Progenitor cell of endocrine pancreas (in vitro differentiated cells): ENCODE data around the gene TMEM184B. TPM values are rescaled to one million over a fixed set of nuclear protein-coding genes. Genes with fewer than 3 reads are reported as not detected.

Experiments used
- DNase-seq: peaks from one replicate; pipeline ENCODE4 v3.0.0; 2021; ENCODE audit warnings: low spot score; ENCODE audit not compliant: unreplicated experiment
- H3K27ac Mint-ChIP-seq: 2 replicates; pipeline ENCODE4 v1.8.0; 2021; ENCODE audit warnings: mild to moderate bottlenecking, moderate library complexity, mixed read lengths
- H3K27me3 Mint-ChIP-seq: 2 replicates; pipeline ENCODE4 v1.8.0; 2021; ENCODE audit warnings: mixed read lengths
- H3K36me3 Mint-ChIP-seq: 2 replicates; pipeline ENCODE4 v1.8.0; 2022; ENCODE audit warnings: mixed read lengths; ENCODE audit not compliant: insufficient read depth
- H3K4me1 Mint-ChIP-seq: 2 replicates; pipeline ENCODE4 v1.8.0; 2021; ENCODE audit warnings: low read depth, mixed read lengths
- H3K4me3 Mint-ChIP-seq: 2 replicates; pipeline ENCODE4 v1.8.0; 2021; ENCODE audit warnings: low read depth, mild to moderate bottlenecking, moderate library complexity, mixed read lengths
- H3K9me3 Mint-ChIP-seq: 2 replicates; pipeline ENCODE4 v1.8.0; 2021; ENCODE audit warnings: low read depth, mixed read lengths
- total RNA-seq: library from RNA; stranded (reverse); gene quantifications from 2 replicates; pipeline ENCODE4 v1.2.1, GENCODE V29; 2021
- TF ChIP-seq, protein P1 (sequence below): fragments of 200-600 bp; sonication (generic); IDR thresholded peaks from one replicate; pipeline ENCODE4 v1.5.0; 2021; ENCODE audit warnings: antibody characterized with exemption, mild to moderate bottlenecking; ENCODE audit not compliant: unreplicated experiment

Gene TMEM184B
- total RNA-seq, 1 donor from 2014 or later, result 71.7 TPM

GRCh38 chr22:38215156-38216038 is 57.4 kb downstream of the TMEM184B start:
- no peak overlapping the region for H3K4me3 Mint-ChIP-seq
- peaks cover 22% of the 10 kb centered on the region for H3K27me3 Mint-ChIP-seq
- H3K27ac Mint-ChIP-seq, result peak overlapping the region; percentile 87

DNA sequence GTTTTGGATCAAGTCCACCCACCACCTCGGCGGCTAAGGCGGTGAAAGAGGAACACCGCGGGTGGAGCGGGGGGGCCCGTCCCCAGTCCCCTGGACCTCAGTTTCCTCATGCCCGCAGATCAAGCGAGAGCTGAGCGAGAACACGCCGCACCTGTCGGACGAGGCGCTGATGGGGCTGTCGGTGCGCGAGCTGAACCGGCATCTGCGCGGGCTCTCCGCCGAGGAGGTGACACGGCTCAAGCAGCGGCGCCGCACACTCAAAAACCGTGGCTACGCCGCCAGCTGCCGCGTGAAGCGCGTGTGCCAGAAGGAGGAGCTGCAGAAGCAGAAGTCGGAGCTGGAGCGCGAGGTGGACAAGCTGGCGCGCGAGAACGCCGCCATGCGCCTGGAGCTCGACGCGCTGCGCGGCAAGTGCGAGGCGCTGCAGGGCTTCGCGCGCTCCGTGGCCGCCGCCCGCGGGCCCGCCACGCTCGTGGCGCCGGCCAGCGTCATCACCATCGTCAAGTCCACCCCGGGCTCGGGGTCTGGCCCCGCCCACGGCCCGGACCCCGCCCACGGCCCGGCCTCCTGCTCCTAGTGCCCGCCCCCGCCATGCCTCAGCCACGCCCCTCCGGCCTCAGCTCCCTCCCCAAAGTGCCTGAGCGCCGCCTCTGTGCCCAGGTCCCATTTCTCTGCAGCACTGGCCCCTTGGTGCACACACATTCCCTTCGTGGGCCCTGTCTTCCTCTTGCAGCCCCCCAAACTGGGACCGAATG is 58.3 kb downstream of the TMEM184B start:
- Mint-ChIP-seq H3K27ac (peak overlapping the region; percentile 37), H3K27me3 (peaks cover 22% of the 10 kb centered on the region), H3K36me3 (peaks cover 3% of the 10 kb centered on the region), H3K9me3 (no peaks in the 10 kb centered on the region), H3K4me1 (peaks cover 19% of the 10 kb centered on the region), H3K4me3 (peak overlapping the region; percentile 33)
- DNase-seq, result peak; percentile 44
- TF ChIP-seq, protein P1, sequence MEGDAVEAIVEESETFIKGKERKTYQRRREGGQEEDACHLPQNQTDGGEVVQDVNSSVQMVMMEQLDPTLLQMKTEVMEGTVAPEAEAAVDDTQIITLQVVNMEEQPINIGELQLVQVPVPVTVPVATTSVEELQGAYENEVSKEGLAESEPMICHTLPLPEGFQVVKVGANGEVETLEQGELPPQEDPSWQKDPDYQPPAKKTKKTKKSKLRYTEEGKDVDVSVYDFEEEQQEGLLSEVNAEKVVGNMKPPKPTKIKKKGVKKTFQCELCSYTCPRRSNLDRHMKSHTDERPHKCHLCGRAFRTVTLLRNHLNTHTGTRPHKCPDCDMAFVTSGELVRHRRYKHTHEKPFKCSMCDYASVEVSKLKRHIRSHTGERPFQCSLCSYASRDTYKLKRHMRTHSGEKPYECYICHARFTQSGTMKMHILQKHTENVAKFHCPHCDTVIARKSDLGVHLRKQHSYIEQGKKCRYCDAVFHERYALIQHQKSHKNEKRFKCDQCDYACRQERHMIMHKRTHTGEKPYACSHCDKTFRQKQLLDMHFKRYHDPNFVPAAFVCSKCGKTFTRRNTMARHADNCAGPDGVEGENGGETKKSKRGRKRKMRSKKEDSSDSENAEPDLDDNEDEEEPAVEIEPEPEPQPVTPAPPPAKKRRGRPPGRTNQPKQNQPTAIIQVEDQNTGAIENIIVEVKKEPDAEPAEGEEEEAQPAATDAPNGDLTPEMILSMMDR, result peak; percentile 14

More at GRCh38 chr22:38215156-38216038, 57.4 kb downstream of the TMEM184B start:
- TF ChIP-seq, protein P1, result no peak
- DNase-seq, result no peak
- peaks cover 3% of the 10 kb centered on the region for H3K36me3 Mint-ChIP-seq
- peaks cover 19% of the 10 kb centered on the region for H3K4me1 Mint-ChIP-seq
- H3K9me3 Mint-ChIP-seq, result no peaks in the 10 kb centered on the region

DNA sequence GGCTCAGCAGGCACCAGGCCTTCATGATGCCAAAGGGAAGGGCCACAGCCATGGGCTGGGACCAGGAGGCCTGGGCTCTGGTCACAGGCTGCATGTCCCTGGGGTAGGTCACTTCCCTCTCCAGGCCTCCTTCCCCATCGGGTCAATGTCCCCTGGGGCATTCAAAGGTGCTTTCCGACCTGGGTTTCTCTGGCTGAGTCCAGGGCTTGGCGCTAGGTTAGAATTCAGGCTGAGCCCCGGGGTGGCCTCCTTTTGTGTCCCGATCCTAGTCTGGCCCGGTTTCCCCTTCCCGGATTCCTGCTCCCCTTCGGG is 58.9 kb downstream of the TMEM184B start:
- no peak overlapping the region for H3K4me3 Mint-ChIP-seq

GRCh38 chr22:38213319-38213989 is 59.4 kb downstream of the TMEM184B start:
- Mint-ChIP-seq H3K27me3 (peaks cover 22% of the 10 kb centered on the region), H3K36me3 (peaks cover 3% of the 10 kb centered on the region), H3K4me3 (peak overlapping the region; percentile 2), H3K4me1 (peaks cover 10% of the 10 kb centered on the region), H3K9me3 (no peaks in the 10 kb centered on the region), H3K27ac (no peak overlapping the region)
- TF ChIP-seq, protein P1, result no peak
- no peak for DNase-seq

More for the DNA sequence above, 58.9 kb downstream of the TMEM184B start:
- Mint-ChIP-seq H3K36me3 (peaks cover 3% of the 10 kb centered on the region), H3K27ac (no peak overlapping the region), H3K4me1 (peaks cover 13% of the 10 kb centered on the region), H3K27me3 (peaks cover 22% of the 10 kb centered on the region), H3K9me3 (no peaks in the 10 kb centered on the region)
- TF ChIP-seq, protein P1, result no peak
- DNase-seq, result no peak

- TF ChIP-seq, protein P1, result no peak
- no peak overlapping the region for H3K4me3 Mint-ChIP-seq
- peaks cover 6% of the 10 kb centered on the region for H3K4me1 Mint-ChIP-seq
- H3K27me3 Mint-ChIP-seq, result peaks cover 22% of the 10 kb centered on the region
- H3K9me3 Mint-ChIP-seq, result no peaks in the 10 kb centered on the region
- H3K36me3 Mint-ChIP-seq, result peaks cover 3% of the 10 kb centered on the region
- H3K27ac Mint-ChIP-seq, result peak overlapping the region; percentile 87
- no peak for DNase-seq
These were observed 60.4 kb downstream of the TMEM184B start for GRCh38 chr22:38212442-38212841.
